Esophagus squamous epithelium (tissue), 4 donors: ENCODE measurements around the gene PARD6B.

Source experiments
- CTCF ChIP-seq, 6 experiments: fragments of 450-650 bp in 4 of 6; fragments of 200-600 bp in 2 of 6; sonication (generic) in 2 of 6; IDR thresholded peaks; one replicate each; pipeline ENCODE4 v1.5.1; 2016 to 2019; ENCODE audit warnings: antibody characterized with exemption in 6 of 6, mild to moderate bottlenecking in 4 of 6, moderate library complexity in 4 of 6
- POLR2A ChIP-seq, 4 donors: fragments of 450-650 bp; IDR thresholded peaks; one replicate each; pipeline ENCODE4 v1.6.1; 2017; ENCODE audit warnings: antibody characterized with exemption in 4 of 4, mild to moderate bottlenecking in 4 of 4, moderate library complexity in 3 of 4

GRCh38 chr20:50690650-50691572 lies 40.5 kb upstream of the PARD6B start, which contains the start of gene RIPOR3:
- TF ChIP-seq CTCF (IDR thresholded peaks at IDR 0.05) (no peak), POLR2A (IDR thresholded peaks at IDR 0.05) (no peak)
